SK-N-SH (cell line): ENCODE measurements around the gene PSMF1. TPM values are rescaled to one million over a fixed set of nuclear protein-coding genes. Genes with fewer than 3 reads are reported as not detected.

Source experiments
- CTCF ChIA-PET: fragments of 300-600, 350-600 bp; formaldehyde crosslinking; extraction: SDS; loops from one replicate; lab custom pipeline; 2021; lab: Yijun Ruan, JAX
- POLR2A ChIA-PET: fragments of 350-600 bp; sonication (Branson Sonifier 250); formaldehyde crosslinking; extraction: SDS; loops from one replicate; lab custom pipeline; 2020; ENCODE audit warnings: antibody characterized with exemption, inconsistent platforms; lab: Yijun Ruan, JAX
- DNase-seq: peaks from one replicate; pipeline ENCODE4 v3.0.0; 2012
- H2AFZ ChIP-seq: fragments of 200-600 bp; sonication (generic); 2 replicates; pipeline ENCODE4 v1.8.1; 2016; ENCODE audit warnings: antibody characterized with exemption, mild to moderate bottlenecking, low read depth
- H3F3A ChIP-seq: fragments of 200-600 bp; sonication (generic); replicated peaks from 2 replicates; pipeline ENCODE3; 2016; ENCODE audit warnings: antibody characterized with exemption, mild to moderate bottlenecking; ENCODE audit not compliant: insufficient read depth
- H3K27ac ChIP-seq, 2 experiments: fragments of 200-500 bp in 1 of 2; fragments of 200-600 bp in 1 of 2; sonication (Bioruptor generic) in 1 of 2; sonication (generic), shearing (Covaris generic) in 1 of 2; 2 replicates each; pipeline versions ENCODE4 v1.5.1 to v1.6.1; 2014 to 2016; ENCODE audit warnings: low read depth in 2 of 2, inconsistent platforms in 1 of 2, low read length in 1 of 2, mild to moderate bottlenecking in 1 of 2, mixed read lengths in 1 of 2
- H3K27me3 ChIP-seq: fragments of 200-600 bp; sonication (generic), shearing (Covaris generic); 2 replicates; pipeline ENCODE4 v1.6.1; 2016; ENCODE audit warnings: mixed run types; ENCODE audit not compliant: insufficient read depth
- H3K36me3 ChIP-seq, 2 experiments: fragments of 200-500 bp in 1 of 2; fragments of 200-600 bp in 1 of 2; sonication (Bioruptor generic) in 1 of 2; sonication (generic) in 1 of 2; replicated peaks in 1 of 2; 2 replicates each; pipeline versions ENCODE3 to v1.5.1; 2014 to 2016; ENCODE audit warnings: low read length in 1 of 2, mild to moderate bottlenecking in 1 of 2; ENCODE audit not compliant: insufficient read depth in 2 of 2, control insufficient read depth in 1 of 2
- H3K4me1 ChIP-seq, 2 experiments: fragments of 200-500 bp in 1 of 2; fragments of 200-600 bp in 1 of 2; sonication (Bioruptor generic) in 1 of 2; sonication (generic), shearing (Covaris generic) in 1 of 2; 2 replicates each; pipeline versions ENCODE4 v1.5.1 to v1.6.1; 2014 to 2016; ENCODE audit warnings: low read depth in 1 of 2, low read length in 1 of 2, mixed run types in 1 of 2; ENCODE audit not compliant: insufficient read depth in 2 of 2, control insufficient read depth in 1 of 2
- H3K4me2 ChIP-seq: fragments of 200-600 bp; sonication (generic), shearing (Covaris generic); 2 replicates; pipeline ENCODE4 v1.6.1; 2017; ENCODE audit warnings: mixed run types
- H3K4me3 ChIP-seq, 2 experiments: fragments of 200-500 bp in 1 of 2; fragments of 200-600 bp in 1 of 2; sonication (Bioruptor generic) in 1 of 2; sonication (generic), shearing (Covaris generic) in 1 of 2; 2 replicates each; pipeline versions ENCODE4 v1.5.1 to v1.8.1; 2014 to 2016; ENCODE audit warnings: low read depth in 2 of 2, inconsistent platforms in 1 of 2, low read length in 1 of 2, mild to moderate bottlenecking in 1 of 2, mixed read lengths in 1 of 2, moderate library complexity in 1 of 2
- H3K79me2 ChIP-seq: fragments of 200-600 bp; sonication (generic); 2 replicates; pipeline ENCODE4 v1.8.1; 2017; ENCODE audit warnings: mild to moderate bottlenecking; ENCODE audit not compliant: insufficient read depth
- H3K9ac ChIP-seq: fragments of 200-600 bp; sonication (generic); 2 replicates; pipeline ENCODE4 v1.6.1; 2017; ENCODE audit warnings: mixed run types
- H3K9me2 ChIP-seq: fragments of 200-600 bp; sonication (generic); 2 replicates; pipeline ENCODE4 v1.6.1; 2017; ENCODE audit warnings: mixed run types
- H3K9me3 ChIP-seq: fragments of 200-600 bp; sonication (generic); 2 replicates; pipeline ENCODE4 v1.6.1; 2017; ENCODE audit warnings: mixed run types, mild to moderate bottlenecking, moderate library complexity
- H4K20me1 ChIP-seq: fragments of 200-600 bp; sonication (generic); 2 replicates; pipeline ENCODE4 v1.6.1; 2017; ENCODE audit warnings: mild to moderate bottlenecking, mixed run types; ENCODE audit not compliant: insufficient read depth
- EZH2phosphoT487 ChIP-seq: fragments of 200-600 bp; sonication (generic); IDR thresholded peaks from 2 replicates; pipeline ENCODE4 v1.6.1; 2017; ENCODE audit warnings: low read depth, mixed run types, mild to moderate bottlenecking, antibody characterized with exemption, moderate library complexity, borderline replicate concordance
- GABPA ChIP-seq: IDR thresholded peaks from 2 replicates; pipeline ENCODE4 v1.4.0; 2012; ENCODE audit warnings: low read depth, mild to moderate bottlenecking
- GATA2 ChIP-seq: sonication (generic); formaldehyde crosslinking; IDR thresholded peaks from 2 replicates; pipeline ENCODE4 v1.5.0; 2020; ENCODE audit warnings: mild to moderate bottlenecking, missing genetic modification reagents
- JUND ChIP-seq: IDR thresholded peaks from 2 replicates; pipeline ENCODE4 v1.4.0; 2012
- NRF1 ChIP-seq: IDR thresholded peaks from 2 replicates; pipeline ENCODE4 v1.6.1; 2012; ENCODE audit warnings: low read depth, mild to moderate bottlenecking, low read length
- POLR2AphosphoS5 ChIP-seq: IDR thresholded peaks from 2 replicates; pipeline ENCODE4 v1.6.1; 2012; ENCODE audit warnings: low read depth, low read length
- REST ChIP-seq: IDR thresholded peaks from 2 replicates; pipeline ENCODE4 v1.6.1; 2012; ENCODE audit warnings: mild to moderate bottlenecking, low read depth, low read length, moderate library complexity
- RXRA ChIP-seq: IDR thresholded peaks from 2 replicates; pipeline ENCODE4 v1.4.0; 2012; ENCODE audit warnings: low read depth, mild to moderate bottlenecking, borderline replicate concordance
- SIN3A ChIP-seq: IDR thresholded peaks from 2 replicates; pipeline ENCODE4 v1.6.1; 2012; ENCODE audit warnings: low read depth, mild to moderate bottlenecking, low read length, moderate library complexity, borderline replicate concordance
- TCF12 ChIP-seq: IDR thresholded peaks from 2 replicates; pipeline ENCODE4 v1.4.0; 2012
- USF1 ChIP-seq: IDR thresholded peaks from 2 replicates; pipeline ENCODE4 v1.4.0; 2012; ENCODE audit warnings: low read depth, borderline replicate concordance
- YY1 ChIP-seq: IDR thresholded peaks from 2 replicates; pipeline ENCODE4 v1.4.0; 2012; ENCODE audit warnings: low read depth, mild to moderate bottlenecking
- WGBS: methylation state at CpG from one replicate; pipeline ENCODE4 v1.1.6; 2017; ENCODE audit warnings: low lambda C conversion rate; 5-methylcytosine and 5-hydroxymethylcytosine counted together
- polyA plus RNA-seq, 3 experiments: library from polyadenylated mRNA; depleted of rRNA; stranded (reverse); fragments of >200 nt; gene quantifications; 2 replicates each; pipeline ENCODE4 v1.2.3, GENCODE V29; 2012
- TF ChIP-seq, protein P1 (sequence below): fragments of 200-600 bp; sonication (generic); IDR thresholded peaks from 2 replicates; pipeline ENCODE4 v1.6.1; 2017; ENCODE audit warnings: antibody characterized with exemption, mild to moderate bottlenecking, moderate library complexity
- TF ChIP-seq, protein P2 (sequence below): fragments of 150-350 bp; IDR thresholded peaks from 2 replicates; pipeline ENCODE4 v1.6.1; 2017; ENCODE audit warnings: antibody characterized with exemption, low read length, low read depth, borderline replicate concordance

PSMF1 gene
- polyA plus RNA-seq, 1 of the 3 experiments (the other 2 are of a cell fraction) = 103 TPM

- H3K27me3 ChIP-seq = no peaks in the 10 kb centered on the region
- H3K9ac ChIP-seq = no peak overlapping the region
- H3K4me1 ChIP-seq = peaks cover 12 to 30% of the 10 kb centered on the region in 2 experiments; a peak in 3 of 4 replicates
- H4K20me1 ChIP-seq = peaks cover 7% of the 10 kb centered on the region; the same call in 1 of the 2 replicates
- 80% methylated on average over 12 of the region's 12 CpGs for WGBS
- H3K36me3 ChIP-seq = peaks cover 35 to 48% of the 10 kb centered on the region in 2 experiments
- no peak overlapping the region for H3K4me3 ChIP-seq
- DNase-seq = no peak
- POLR2A ChIA-PET = no interaction called here
- H3K4me2 ChIP-seq = no peak overlapping the region
- CTCF ChIA-PET = interaction anchor here (1.2 kb wide), 1 partner anchor 14 kb away, joined by 3 read pairs; no protein-coding TSS in a partner anchor
- H3K27ac ChIP-seq = no peak overlapping the region
- H3K9me3 ChIP-seq = no peaks in the 10 kb centered on the region
- no peaks in the 10 kb centered on the region for H3K9me2 ChIP-seq
- peaks cover 76% of the 10 kb centered on the region for H3K79me2 ChIP-seq
- H3F3A ChIP-seq = no peaks in the 10 kb centered on the region
- TF ChIP-seq RXRA (no peak), YY1 (no peak), JUND (no peak), POLR2AphosphoS5 (no peak), EZH2phosphoT487 (no peak), USF1 (no peak), SIN3A (no peak), REST (no peak), GATA2 (CRISPR knock-in tag) (no peak), GABPA (no peak), TCF12 (no peak), NRF1 (no peak)
- TF ChIP-seq, protein P1, sequence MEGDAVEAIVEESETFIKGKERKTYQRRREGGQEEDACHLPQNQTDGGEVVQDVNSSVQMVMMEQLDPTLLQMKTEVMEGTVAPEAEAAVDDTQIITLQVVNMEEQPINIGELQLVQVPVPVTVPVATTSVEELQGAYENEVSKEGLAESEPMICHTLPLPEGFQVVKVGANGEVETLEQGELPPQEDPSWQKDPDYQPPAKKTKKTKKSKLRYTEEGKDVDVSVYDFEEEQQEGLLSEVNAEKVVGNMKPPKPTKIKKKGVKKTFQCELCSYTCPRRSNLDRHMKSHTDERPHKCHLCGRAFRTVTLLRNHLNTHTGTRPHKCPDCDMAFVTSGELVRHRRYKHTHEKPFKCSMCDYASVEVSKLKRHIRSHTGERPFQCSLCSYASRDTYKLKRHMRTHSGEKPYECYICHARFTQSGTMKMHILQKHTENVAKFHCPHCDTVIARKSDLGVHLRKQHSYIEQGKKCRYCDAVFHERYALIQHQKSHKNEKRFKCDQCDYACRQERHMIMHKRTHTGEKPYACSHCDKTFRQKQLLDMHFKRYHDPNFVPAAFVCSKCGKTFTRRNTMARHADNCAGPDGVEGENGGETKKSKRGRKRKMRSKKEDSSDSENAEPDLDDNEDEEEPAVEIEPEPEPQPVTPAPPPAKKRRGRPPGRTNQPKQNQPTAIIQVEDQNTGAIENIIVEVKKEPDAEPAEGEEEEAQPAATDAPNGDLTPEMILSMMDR = no peak
- TF ChIP-seq, protein P2, sequence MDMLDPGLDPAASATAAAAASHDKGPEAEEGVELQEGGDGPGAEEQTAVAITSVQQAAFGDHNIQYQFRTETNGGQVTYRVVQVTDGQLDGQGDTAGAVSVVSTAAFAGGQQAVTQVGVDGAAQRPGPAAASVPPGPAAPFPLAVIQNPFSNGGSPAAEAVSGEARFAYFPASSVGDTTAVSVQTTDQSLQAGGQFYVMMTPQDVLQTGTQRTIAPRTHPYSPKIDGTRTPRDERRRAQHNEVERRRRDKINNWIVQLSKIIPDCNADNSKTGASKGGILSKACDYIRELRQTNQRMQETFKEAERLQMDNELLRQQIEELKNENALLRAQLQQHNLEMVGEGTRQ = no peak
- no peak overlapping the region for H2AFZ ChIP-seq
These were observed 4.2 kb downstream of the PSMF1 start for GRCh38 chr20:1122388-1123315.
